GM18498 (cell line): ENCODE results near the gene NXT1.

Source experiments
- ATAC-seq: cut with Tn5 transposase; IDR thresholded peaks from one replicate; pipeline ENCODE4 v1.9.1; 2021; ENCODE audit warnings: mild to moderate bottlenecking, moderate library complexity; ENCODE audit not compliant: unreplicated experiment

NXT1 gene

GRCh38 chr20:23386304-23387117 is 35.9 kb downstream of the NXT1 start:
- ATAC-seq: no peak

GRCh38 chr20:23387118-23387443 is 36.5 kb downstream of the NXT1 start:
- ATAC-seq: no peak

GRCh38 chr20:23390091-23390774 is 39.6 kb downstream of the NXT1 start:
- no peak for ATAC-seq

- no peak for ATAC-seq
Measured at GRCh38 chr20:23391707-23392310, 41.2 kb downstream of the NXT1 start.

GRCh38 chr20:23393996-23394775 is 43.6 kb downstream of the NXT1 start:
- ATAC-seq: no peak

- no peak for ATAC-seq
Measured at GRCh38 chr20:23396950-23397627, 46.5 kb downstream of the NXT1 start.

- no peak for ATAC-seq
Measured at GRCh38 chr20:23397961-23398360, 47.4 kb downstream of the NXT1 start.

- ATAC-seq: peak; percentile 66
Measured at GRCh38 chr20:23399568-23400241, 49.1 kb downstream of the NXT1 start.

GRCh38 chr20:23401051-23401450 is 50.5 kb downstream of the NXT1 start:
- ATAC-seq: no peak

- ATAC-seq: no peak
Measured at GRCh38 chr20:23403751-23404150, 53.2 kb downstream of the NXT1 start.

- no peak for ATAC-seq
Measured at GRCh38 chr20:23404196-23404595, 53.6 kb downstream of the NXT1 start.
